UCSD-AML1 (cell line): Measurements from ENCODE around the gene CD7.
A peak's percentile ranks its signal among the peaks of the same experiment; 100 is the strongest.

Experiments
- DNase-seq: peaks from one replicate; lab custom pipeline; 2025; ENCODE audit not compliant: unreplicated experiment; lab: John Stamatoyannopoulos, UW

CD7 gene

DNA sequence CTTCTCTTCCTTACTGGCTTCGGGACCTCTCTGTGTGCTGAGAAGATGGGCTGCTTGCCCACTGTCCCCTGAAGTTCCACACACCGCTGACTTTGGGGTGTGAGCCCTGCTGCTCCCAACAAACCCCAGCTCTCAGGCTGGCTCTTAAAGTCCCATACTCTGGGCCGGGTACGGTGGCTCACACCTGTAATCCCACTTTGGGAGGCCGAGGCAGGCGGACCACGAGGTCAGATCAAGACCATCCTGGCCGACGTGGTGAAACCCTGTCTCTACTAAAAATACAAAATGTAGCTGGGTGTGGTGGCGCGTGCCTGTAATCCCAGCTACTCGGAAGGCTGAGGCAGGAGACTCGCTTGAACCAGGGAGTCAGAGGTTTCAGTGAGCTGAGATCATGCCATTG lies 17.2 kb downstream of the CD7 start:
- no peak for DNase-seq

DNA sequence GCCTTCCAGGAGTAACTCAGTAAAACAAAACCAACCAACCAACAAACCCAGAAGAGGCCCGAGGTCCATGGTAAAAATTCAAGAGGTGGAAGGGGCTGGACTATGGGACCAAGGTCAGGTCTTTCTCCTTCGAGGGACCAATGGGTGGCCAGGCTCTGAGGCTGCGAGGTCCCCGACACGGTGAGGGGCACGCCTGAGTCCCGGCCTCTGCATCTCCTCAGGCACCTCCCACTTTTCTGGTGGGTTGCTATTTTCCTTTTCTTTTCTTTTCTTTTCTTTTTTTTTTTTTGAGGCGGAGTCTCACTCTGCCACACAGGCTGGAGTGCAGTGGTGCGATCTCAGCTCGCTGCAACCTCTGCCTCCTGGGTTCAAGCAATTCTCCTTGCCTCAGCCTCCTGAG lies 18.0 kb downstream of the CD7 start:
- DNase-seq, result no peak

DNA sequence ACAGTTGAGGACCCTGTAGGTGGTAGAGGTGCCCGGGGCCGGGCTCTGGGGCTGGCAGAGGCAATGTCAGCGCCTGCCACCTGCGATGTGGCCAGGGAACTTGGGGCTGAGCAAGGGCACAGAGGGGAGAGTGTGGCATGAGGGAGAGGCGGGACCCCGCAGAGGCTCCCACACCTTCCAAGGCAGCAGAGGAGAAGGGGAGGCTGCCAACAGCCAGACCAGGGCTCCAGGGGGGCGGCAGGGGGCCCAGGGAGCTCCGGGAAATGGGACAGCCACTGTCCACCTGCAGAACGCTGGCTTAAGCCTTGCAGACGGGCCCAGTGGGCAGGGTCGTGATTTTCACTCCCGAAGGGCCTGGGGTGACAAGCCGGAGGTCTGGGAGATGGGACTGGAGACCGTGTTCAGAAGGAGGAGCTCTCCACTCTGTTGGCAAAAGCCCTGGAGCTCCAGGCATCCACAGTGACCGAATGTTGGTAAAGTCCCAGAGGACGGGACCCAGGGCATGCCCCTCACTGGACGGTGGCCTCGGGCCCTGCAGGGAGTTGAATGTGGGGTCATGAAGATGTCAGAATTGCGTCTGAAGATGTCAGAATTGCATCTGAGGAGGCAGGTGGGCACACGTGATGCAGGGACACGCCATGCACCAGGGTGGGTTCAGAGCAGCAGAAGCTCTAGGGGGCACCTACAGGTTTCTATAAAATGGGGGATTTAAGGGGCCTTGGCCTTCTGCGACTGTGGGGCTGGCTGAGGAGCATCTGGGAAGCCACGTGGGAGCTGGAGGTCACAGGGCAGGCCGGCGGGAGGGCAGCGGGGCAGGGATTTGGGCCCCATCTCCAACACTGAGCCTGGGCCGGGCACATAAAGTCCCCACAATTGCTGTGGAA lies 18.6 kb downstream of the CD7 start:
- DNase-seq, result no peak

DNA sequence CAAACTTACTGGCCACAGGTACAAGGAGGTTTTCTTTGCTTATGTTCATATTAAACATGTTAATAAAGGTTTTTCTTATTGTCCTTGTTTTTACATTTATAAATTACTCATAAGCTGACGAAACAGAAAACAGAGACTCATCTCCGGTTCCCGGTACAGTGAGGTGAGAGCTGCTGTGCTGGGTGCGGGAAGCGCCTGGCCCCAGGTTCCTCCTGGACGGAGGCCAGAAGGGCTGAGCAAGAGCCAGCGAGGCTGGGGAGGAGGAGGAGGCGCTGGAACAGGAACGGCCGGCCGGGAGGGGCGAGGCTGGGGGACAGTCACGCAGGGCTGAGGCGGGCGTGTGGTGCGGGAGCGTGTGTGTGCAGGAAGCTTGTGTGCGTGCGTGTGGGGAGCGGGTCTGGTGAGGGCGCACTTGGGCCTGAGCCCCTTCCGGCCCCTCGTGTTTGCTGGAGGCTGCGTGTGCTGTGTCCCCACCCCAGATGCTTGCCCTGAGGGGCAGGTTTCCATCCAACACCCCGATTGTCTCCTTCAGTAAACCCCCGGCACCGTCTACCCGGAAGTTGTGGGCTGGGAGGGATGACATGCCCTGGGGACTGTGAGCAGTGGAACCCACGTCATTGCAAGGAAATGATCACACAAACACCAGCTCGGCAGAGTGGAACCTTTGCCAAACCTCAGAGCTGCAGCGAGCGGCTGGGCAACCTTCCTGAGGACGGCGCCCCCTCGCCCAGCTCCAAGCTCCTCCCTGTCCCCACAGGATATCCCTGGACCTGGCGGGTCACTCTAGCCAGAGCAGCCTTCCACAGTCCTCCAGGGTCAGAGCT lies 19.5 kb downstream of the CD7 start:
- peak; percentile 82 for DNase-seq

DNA sequence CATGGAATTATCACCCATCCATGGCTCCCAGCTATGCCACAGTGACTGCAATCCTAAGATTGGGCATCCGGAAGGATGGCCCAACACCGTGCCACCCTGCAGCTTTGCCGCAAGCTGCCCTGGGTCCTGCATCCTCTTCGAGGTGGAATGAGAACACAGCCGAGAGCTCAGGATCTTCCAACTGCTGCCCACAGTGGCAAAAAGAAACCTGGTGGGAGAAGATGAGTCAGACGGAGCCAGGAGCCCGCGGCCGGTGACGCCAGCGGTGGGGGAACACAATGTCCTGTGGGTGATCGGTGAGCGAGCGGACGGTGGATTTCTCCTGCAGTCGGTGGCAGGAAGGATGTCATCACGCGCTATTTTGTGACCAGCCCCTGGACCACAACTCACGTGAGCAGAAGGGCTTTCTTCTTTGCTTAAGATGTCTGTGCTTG lies 20.1 kb downstream of the CD7 start:
- peak; percentile 52 for DNase-seq

DNA sequence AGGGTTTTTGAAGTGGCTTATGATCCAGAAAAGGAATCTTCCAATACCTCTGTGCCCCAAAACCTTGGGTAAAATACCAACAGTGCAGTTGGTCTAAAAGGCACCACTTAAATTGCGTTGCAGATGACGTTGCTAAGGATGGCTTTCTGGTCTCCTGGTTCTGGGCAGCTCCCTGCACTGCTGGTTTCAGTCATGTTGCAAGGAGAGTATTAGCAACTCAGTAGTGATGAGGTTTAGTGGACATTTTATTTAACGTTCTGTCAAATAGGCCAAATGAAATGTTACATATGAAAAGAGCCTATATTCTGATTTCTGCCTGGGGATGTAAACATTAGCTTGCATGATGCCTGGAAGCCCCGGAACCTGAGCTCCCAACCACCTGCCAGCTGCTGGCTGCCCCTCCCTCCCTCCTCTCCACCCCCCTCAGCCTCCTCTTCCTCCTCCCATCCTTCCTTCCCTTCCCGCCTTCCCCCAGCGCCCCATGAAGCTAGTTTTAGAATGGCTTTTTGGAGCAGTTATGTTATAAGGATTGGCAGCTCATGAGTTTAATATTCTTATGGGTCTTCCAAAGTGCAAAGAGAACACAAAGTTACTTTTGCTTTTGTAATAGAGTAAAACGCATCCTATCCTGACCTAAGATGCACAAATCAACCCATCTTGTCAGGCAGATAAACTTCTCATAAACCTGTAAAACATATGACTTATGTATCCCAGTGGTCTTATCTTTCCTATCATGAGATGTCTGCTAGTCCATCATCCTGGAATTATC lies 20.7 kb downstream of the CD7 start:
- DNase-seq, result no peak

DNA sequence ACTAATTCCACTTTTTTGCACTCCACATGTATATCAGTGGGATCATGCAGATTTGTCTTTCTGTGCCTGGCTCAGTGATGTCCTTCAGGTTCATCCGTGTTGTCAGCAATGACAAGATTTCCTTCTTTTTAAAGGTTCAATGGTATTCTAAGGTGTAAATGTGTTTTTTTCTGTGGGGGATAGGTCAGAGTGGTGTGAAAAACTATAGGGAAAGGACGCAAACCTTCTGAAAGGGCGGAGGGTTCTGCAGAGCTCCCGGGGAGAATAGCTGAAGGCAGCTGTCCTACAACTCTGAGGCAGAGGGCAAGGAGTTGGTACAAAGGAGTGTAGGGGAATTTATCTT lies 22.0 kb downstream of the CD7 start:
- no peak for DNase-seq

DNA sequence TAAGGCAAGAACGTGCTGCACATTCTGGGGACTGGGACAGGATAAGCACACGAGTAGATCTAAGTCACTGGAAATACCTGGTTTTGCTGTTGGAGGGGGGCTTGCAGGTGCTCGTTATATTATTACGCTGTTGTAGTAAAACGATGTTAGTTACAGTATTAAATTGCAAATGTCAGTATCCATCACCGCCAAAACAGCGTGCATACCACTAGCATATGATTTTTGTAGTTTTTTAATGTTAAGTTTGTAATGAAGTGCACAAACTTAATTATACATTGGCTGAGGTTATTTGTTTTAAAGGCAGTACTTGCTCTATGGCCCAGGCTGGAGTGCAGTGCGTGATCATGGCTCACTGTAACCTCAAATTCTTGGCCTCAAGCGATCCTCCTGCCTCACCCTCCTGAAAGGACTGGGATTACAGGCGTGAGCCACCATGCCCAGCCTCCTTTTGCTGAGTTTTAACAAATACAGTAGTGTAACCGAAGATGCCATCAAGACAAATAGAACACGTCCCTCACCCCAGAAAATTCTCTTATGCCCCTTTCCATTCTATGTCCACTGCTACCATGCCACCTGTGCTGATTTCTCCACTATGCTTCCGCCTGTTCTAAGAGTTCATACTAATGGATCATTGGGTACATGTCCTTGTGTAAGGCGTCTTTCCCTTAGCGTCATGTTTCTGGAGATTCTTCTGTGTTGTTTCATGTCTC lies 23.2 kb downstream of the CD7 start:
- no peak for DNase-seq

DNA sequence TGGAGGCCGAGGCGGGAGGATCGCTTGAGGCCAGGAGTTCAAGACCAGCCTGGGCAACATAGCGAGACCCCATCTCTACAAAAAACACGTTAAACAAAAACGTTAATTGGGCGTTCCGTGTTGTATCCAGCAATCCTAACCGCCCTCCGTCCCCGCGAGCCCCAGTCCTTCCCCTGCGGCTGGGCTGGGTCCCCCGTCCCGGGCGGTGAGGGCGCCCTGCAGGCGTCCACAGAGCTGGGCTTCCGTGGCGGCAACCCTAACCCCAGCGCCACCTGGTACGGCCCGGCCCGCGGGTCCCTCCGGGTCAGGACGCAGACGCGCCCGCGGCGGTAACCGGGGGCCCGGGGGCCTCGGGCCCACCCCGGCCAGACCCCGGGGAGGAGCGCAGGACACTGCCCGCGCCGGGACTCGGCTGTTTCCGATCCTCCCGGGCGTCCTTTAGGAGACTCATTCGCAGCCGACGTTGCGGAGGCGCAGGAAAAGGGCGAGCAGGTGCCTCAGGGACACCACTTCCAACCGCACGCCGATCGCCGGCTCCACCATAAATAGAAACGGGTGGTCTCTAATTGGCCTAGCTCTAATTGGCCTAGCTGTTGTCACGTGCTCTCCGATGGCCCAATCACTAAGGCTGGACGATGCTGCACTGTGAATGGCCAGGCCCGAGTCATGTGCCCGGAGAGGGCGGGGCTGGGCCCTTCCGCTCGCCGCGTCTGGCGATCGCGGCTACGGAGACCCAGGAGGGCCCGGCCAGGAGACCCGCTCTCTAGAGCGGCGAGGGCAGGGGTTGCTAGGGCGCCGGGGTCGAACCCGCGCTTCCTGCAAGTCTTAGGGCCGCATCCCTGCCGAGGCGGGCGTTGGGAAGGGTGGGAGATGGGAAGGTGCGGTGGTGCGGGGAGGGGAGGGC lies 24.9 kb downstream of the CD7 start:
- DNase-seq, result peak; percentile 95

DNA sequence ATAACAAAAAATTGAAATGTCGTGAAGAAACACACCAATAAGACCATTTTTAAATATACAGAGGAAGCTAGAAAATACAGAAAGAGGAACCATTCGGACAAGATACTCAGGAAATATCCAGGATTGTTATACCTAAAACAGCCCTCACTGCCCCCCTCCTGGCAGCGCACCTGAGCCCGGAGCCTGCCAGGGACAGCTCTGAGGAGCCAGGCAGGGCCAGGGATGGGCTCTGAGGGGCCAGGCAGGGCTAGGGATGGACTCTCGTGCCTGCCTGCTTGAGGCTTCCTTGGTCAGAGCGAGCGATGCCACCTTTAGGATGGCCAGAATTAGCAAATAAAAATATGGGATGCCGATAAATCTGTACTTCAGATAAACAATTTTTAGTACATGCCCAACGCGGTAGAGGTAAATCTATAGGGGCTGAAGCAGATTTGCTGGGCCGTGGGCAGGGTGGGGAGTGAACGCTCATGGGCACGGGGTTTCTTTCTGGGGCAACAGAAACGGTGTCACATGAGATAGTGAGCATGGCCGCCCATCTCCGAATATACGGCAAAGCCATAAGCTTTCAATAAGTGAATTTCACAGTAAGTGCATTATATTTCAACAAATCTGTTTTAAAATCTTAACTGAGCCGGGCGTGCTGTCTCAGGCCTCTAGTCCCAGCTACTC lies 25.7 kb downstream of the CD7 start:
- DNase-seq, result no peak

DNA sequence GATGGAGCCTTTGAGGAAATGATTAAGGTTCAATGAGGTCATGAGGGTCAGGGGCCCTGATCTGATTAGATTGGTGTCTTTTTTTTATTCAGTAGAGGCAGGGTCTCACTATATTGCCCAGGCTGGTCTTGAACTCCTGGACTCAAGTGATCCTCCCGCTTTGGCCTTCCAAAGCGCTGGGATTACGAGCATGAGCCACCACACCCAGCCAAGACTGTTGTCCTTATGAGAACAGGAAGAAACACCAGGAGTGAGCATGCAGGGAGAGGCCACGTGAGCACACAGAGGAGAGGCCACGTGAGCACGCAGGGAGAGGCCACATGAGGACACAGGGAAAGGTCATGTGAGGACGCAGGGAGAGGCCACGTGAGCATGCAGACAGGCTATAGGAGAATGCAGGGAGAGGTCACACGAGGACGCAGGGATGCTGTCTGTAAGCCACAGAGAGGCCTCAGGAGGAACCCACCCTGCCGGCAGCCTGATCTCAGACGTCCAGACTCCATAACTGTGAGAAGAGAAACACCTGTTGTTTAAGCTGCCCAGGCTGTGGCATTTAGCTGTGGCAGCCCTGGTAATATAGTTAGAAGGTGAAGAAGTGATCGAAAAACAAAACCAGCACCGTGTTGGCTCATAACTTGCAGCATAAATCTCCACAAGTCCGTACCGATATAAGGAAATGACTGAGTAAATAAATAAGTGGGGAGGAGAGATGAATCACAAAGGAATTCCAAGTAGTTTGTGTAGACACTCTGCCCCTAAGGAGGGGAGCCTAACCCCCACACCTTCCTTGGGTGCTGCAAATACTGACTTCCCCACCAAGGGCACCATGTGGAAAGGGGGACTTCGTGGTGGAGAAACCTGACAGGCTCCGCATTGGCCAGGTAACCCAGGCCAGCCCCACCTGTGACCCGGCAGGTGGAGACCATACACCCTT lies 29.3 kb downstream of the CD7 start:
- no peak for DNase-seq

DNA sequence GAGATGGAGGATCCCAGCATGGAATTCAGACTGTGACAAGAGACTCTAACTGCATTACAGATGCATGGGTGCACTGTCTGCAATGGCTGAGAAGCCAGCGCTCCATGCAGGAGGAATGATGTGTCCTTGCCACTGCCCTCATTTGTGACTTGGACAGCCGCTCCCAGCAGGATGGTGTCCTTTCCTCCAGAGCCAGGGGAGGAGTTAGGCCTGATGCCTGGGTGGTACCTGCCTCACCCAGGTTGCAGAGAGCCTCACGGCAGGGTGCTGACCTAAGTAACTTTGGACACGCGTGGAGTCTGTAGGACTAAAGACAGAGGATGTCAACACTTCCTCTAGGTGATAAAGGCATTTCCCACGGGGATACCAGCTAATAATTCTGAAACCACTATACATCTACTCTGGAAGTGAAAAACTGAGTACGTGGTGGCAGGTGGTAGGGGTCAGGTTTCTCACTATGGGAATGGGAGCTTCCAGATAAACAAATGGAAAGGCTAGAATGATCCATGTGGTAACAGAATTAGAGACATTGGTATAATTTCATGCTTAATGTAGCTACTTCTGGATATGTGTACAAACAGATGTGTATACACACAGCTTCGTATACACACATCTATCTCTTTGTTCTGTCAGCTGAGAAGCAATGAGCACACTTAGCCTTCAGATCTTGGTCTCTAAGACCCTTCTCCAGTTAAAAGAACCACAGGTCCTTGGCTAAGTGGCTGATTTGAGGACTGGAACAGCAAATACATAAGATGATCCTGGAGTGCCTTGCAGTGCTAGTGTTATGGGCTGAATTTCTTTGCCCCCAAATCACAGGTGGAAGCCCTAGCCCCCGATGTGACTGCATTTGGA lies 30.2 kb downstream of the CD7 start:
- no peak for DNase-seq

DNA sequence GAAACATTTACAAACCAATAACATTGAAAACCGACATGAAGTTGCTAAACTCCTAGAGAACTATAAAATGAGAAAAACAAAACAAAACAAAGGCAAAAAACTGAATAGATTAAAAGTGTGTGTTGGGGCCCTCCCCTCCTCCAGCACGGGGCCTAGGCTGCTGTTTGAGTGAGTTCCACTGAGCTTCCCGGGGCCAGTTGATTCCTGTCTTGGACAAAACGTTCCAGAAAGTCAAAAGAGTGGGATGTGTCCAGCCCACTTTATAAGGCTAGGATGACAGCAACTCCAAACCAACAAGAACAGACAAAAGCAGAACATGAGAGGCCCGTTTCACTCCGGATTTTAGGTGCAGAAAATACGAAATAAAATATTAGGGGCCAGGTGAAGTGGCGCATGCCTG lies 32.3 kb downstream of the CD7 start:
- DNase-seq, result no peak

DNA sequence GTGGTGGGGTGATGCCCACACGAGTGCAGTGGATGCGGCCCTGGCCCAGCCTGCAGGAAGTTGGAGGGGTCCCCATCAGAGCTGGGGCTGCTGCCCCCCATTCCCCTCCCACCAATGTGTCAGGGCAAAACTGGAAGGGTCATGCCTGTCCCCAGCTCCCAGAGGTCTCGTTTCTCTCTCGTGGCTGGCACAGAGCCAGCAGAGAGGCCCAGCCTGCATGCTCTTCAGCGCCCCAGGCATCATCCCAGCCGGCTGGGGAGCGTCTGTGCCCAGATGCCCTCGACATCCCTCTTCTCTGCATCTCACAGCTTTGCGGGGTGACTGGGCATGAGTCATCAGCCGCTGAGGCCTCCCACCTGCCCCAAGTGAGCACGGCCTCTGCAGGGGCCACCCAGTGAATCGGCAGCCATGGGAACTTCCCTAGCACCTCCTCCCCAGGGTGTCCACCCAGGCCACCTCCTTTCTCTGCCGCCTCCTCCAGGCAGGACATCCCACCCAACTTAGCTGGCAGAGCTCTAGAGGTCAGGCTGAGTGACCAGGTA lies 34.1 kb downstream of the CD7 start:
- no peak for DNase-seq

DNA sequence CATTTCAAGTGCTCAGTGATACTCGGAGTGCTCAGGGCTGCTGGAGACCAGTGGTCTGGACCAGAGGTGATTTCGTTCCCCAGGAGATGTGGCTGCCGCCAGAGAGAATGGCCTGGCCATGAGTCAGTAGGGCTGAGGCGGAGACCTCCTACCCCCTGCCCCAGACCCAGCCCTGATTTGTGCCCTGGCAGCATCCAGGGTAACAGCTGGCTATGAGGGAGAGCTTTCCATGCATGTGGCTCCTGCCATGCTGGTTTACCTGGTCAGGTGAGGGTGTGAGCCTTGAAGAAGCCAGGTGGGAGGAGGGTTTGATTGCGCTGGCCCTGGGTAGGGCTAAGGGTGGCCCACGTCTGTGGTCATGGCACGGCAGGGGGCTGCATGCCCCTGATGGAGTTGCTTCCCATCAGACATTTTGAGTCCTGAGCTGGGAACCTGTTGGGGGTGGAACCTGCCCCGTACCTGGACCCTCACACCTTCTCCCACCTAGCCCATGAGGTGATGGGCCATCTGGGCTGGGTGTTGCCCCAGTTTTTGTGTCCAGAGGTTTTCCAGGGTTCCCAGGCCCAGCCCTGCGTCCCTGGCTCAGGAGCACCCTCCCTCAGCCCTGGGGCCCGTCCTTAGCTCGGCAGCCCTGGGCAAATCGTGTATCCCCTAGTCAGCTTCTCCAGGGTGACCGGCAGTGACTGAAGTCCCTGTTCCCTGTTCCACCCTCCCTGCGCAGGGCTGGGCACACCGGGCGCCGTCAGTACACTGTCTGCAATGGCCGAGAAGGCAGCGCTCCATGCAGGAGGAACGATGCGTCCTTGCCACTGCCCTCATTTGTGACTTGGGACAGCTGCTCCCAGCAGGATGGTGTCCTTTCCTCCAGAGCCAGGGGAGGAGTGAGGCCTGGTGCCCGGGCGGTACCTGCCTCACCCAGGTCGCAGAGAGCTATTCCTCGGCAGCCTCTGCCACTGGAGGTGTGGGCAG lies 34.9 kb downstream of the CD7 start:
- DNase-seq, result no peak
